Right ventricle myocardium inferior (tissue), 1 donor: Measurements from ENCODE around the gene DYNLT2. TPM values are rescaled to one million over a fixed set of nuclear protein-coding genes. Genes with fewer than 3 reads are reported as not detected.

Experiments
- ATAC-seq: fragments of 200-7000 bp; cut with Tn5 transposase; one replicate; pipeline ENCODE4 v1.9.1; 2020; ENCODE audit warnings: mild to moderate bottlenecking, moderate library complexity
- DNase-seq: peaks from one replicate; pipeline ENCODE4 v3.0.0; 2021; ENCODE audit errors: missing footprints
- intact Hi-C: fragments of 100-400 bp; cut with DNase I; formaldehyde crosslinking; loops from one replicate; pipeline ENCODE4 v1.11.0; 2022
- total RNA-seq: library from RNA; stranded (reverse); fragmentation: NEBNext Ultra II Directional; extraction: Animal tissue kit (Norgen Biotek cat#: 25700); gene quantifications from one replicate; pipeline ENCODE4 v1.2.1, GENCODE V29; 2021
- donor health status: DM: no; HTN: yes; CAD: no; lungs with severe emphysema.

Gene DYNLT2
- total RNA-seq, 1 donor from 2014 or later, result 0.41 TPM

DNA sequence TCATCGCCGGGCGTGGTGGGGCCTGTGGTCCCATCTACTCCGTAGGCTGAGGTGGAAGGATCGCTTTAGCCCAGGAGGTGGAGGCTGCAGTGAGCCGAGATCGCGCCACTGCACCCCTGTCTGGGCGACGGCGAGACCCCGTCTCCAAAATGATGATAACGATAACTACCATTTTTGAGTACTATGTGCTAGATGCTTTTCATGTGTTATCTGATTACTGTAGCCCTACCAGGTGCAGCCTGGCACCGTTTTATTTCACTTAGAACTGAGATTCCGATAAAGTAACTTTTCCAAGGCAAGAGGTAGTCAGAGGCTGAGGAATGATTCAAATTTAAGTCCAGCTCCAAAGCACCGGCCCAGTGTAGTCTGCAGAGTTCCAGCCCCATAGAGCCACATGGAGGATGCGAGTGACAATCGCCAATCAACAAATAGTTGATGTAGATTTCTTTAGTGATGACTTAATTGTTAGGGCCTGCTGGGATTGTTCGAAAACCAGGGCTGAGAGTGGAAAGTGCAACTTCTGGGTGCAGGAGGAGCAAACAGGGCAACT, 777 bp upstream of the DYNLT2 start:
- ATAC-seq (no peak), DNase-seq (no peak)
- intact Hi-C loops, result loop anchor here (5.0 kb wide), 1 partner anchor 50 kb away; the partner anchor contains the start of genes C6orf120 and WDR27

DNA sequence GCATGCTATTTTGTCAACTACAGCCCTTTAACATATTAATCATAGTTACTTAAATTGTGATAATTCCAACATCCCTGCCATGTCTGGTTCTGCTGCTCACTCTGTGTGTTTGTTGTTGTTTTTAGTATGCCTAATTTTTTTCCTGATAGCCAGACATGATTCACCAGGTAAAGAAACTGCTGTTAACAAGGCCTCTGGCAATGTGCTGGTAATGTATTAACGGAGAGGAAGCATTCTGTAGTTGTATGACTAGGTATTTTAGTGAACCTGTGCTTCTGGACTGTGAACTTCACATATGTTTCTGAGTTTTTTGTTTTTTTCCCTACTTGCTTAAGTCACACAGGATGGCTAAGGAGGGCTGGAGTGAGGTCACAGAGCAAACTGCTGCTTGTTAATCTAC, 4.8 kb downstream of the DYNLT2 start:
- no peak for ATAC-seq
- intact Hi-C loops, result no loop called here
- DNase-seq, result no peak

DNA sequence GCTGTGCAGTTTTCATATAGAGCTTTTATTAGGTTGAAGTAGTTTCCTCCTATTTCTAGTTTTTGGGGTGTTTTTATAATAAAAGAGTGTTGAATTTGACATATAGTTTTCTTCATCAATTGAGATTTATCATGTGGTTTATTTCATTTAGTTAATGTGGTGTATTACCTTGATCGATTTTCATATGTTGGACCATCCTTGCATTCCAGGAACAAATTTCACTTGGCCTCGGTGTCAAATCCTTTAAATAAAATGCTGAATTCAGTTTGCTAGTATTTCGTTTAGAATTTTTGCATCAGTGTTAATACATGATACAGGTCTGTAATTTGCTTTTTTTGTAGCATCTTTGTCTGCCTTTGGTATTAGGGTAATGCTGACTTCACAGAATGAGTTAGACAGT, 6.0 kb downstream of the DYNLT2 start:
- intact Hi-C loops, result no loop called here
- DNase-seq (no peak), ATAC-seq (no peak)

DNA sequence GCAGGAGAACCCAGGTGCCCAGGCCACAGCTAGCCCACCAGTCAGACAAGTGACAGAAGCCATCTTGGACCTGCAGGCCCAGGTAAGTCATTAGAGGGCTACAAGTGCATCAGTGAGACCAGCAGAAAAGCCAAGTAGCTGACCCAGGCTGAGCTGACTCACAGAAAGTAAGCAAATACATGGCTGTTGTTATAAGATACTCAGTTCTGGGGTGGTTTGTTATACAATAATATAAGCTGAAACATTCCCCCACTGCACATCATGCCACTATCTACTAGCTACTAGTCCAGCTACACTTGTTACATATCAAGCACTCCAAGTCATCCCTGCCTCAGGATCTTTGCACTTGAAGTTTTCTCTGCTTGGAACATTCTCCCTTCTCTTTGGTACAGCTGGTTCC, 10.0 kb downstream of the DYNLT2 start:
- intact Hi-C loops, result no loop called here
- ATAC-seq, result no peak
- DNase-seq, result no peak

DNA sequence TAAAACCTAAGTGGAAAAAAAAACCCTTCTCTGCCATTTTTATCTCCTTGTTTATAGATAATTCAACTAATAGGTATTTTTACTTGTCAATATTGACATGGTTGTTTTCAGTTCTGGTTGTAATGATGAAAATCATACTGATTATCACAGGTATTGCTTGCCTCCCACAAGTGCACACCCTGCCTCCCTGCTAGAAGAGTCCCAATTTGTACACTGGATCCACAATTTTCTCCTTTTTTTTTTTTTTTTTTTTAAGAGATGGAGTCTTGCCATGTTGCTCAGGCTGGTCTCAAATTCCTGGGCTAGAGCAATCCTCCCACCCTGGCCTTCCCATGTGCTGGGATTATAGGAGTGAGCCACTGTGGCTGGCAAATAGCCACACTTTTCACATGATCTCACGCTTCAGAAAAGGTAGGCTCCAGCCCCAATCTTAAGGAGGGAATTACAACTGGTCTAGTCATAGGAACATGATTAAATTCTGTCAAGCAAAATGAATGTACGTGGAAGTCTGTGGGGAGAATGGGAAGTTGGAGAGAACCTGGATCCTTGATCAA, 12.3 kb downstream of the DYNLT2 start:
- intact Hi-C loops, result no loop called here
- ATAC-seq (no peak), DNase-seq (no peak)

DNA sequence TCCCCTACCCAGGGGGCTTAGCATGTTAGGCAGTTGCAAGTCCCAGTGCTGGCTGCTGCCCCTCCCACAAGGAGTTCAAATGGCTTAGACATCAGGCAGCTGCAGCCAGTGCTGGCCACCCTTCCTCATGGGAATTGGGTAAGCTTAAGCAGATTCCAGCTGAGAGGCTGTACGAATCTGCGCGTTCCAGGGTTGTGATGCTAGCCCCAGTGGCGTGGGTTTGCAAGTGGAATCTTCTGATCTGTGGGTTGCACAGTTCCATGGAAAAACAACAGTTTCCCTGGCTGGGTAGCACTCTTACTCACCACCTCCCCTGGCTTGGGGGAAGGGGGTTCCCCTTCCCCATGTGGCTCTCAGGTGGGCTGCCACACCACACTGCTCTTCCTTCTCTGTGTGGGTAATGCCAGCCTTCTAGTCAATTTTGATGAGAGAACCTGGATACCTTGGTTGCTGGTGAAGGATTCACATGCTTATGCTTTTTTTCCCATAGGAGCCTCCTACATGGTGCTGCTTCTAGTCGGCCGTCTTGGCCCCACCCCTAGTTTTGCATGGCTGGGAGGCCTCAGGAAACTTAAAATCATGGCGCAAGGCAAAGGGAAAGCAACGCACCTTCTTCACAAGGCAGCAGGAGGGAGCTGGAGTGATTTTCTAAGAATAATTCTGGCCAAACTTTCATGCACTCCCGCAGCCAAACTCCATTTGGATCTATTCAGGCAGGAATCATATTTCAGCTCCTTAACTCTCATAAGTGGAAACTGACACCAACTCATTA, 13.0 kb downstream of the DYNLT2 start:
- intact Hi-C loops, result no loop called here
- ATAC-seq, result peak; percentile 50
- DNase-seq, result no peak

DNA sequence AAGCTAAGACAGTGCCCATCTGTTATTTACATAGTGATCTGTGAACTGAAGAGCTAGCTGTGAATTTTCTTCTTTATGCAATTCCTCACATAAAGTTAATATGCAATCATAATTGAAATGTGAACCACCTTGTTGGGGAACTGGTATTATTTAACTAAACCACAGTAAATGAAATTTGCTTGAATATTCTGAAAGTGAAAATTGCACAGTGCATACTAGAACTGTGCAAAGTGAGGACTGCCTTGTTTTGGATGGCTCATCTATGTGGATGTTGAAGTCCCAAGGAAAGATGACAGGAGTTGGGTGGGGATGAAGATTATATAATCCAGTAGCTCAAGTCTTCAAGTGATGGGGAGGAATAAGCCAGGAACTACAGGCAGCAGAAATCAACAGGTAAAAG, 21.4 kb downstream of the DYNLT2 start:
- intact Hi-C loops, result no loop called here
- DNase-seq, result no peak

DNA sequence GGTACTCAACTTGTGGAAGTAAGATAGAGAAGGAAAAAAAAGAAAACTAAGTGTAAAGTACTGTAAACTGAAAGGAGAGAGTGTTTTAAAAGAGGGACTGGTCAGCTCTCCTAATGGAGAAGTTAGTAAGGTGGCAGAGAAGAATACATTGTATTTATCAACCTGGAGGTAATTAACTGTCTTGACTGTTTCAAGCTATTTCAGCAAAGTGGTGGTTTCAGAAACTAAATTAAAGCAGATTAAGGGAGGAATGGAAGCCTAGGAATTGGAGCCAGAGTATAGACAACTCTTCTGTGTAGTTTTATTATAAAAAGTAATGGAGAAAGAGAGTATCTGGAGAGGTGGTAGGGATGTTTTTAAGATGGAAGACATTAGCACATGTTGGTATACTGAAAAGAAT, 24.4 kb downstream of the DYNLT2 start:
- DNase-seq, result no peak
- intact Hi-C loops, result no loop called here
- no peak for ATAC-seq

More for the DNA sequence above, 21.4 kb downstream of the DYNLT2 start:
- ATAC-seq, result no peak

DNA sequence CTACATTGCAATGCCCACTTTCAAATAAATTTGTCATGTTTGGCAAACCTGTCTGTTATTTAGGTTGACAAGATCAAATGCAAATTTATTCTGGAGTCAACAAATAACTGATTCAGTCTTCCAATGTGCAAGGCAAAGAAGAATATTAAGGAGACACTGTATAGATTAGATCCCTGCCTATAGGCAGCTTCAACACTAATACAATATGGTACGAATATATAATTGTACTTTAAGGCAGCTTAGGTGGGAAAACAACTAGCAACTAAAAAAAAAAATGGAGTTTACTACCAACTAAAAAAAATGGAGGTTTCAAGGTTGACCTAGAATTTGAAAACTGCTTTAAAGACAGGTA, 25.3 kb downstream of the DYNLT2 start:
- ATAC-seq (no peak), DNase-seq (no peak)
- intact Hi-C loops, result no loop called here

DNA sequence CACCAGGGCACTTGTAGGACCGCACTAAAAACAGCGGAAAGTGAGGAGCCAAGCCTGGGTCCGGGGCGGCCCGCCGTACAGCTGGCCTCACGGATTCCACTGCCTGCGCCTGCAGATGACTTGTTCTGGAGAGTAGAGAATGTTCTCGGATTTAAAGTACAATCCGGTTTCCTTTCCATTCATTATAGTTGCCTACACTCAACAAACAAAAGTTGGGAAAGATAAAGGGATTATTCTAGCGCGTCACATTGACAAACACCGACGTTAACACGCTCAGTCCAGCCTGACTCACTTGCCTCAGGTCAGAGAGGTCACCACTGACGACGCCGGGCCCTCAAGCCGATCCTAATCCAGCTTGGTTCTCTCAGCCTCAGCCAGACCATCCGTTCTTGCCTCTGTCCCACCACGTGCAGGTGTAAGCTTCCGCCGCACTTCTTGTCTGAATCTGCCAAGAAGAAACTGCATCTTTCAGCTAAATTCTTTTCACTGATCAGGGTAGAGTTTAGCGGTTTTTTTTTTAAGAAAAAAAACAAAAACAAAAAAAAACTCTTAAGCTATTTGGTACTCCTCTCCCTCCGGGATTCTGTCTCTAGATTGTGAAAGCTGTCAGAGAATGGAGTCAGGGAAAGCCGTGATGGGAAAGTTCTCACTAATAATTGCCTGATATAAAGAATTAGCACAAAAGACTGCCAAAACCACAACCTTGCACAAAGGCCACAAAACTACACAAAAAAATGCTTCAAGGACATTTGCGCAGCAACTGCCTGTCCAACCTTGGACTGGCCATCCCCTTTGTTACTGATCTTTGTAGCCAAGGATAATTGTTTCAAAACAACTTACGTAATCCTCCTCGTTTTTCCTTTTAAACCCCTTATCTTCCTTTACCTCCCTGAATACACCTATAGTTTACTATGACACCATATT, 26.0 kb downstream of the DYNLT2 start:
- intact Hi-C loops, result loop anchor here (2.0 kb wide), 1 partner anchor 25 kb away; the partner anchor contains the start of genes DYNLT2 and ERMARD
- ATAC-seq (peak; percentile 38), DNase-seq (no peak)

DNA sequence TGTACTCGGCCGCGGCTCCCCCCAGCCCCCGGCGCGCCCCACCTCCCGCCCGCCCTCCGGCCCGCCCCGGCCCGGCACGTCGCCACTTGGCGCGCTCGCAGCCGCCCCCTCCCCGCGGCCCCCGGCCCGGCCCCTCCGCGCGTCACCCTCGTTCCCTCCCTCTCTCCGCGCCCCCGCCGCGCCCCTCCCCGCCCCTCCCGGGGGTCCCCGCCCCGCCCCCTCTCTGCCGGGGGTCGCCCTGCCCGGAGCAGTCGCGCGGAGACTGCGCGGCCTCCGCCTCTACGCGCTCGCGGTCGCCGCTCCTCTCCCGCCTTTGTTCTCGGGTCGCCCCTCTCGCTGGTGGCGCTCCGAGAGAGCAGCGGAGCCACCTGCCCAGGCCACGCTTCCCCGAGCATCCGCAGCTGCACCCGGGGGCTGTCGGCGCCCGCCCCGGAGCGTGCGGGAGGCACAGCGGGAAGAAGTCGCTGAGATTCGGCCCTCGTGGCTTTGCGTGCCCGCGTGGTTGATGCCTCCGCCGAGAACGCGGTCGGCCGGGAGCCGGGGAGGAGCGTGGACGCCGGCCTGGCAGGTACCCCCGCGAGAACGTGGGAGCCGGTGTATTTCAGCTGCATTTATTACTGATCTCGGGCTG, 26.8 kb downstream of the DYNLT2 start, which contains the start of gene PHF10:
PHF10 (minus strand) TSS at position 7 of the 631 bp plus-strand sequence. CDS start 569 bp downstream, outside the sequence.
- intact Hi-C loops, result loop anchor here (2.0 kb wide), 1 partner anchor 26 kb away; the partner anchor contains the start of genes DYNLT2 and ERMARD
- ATAC-seq (peak; percentile 45), DNase-seq (peak; percentile 74)

DNA sequence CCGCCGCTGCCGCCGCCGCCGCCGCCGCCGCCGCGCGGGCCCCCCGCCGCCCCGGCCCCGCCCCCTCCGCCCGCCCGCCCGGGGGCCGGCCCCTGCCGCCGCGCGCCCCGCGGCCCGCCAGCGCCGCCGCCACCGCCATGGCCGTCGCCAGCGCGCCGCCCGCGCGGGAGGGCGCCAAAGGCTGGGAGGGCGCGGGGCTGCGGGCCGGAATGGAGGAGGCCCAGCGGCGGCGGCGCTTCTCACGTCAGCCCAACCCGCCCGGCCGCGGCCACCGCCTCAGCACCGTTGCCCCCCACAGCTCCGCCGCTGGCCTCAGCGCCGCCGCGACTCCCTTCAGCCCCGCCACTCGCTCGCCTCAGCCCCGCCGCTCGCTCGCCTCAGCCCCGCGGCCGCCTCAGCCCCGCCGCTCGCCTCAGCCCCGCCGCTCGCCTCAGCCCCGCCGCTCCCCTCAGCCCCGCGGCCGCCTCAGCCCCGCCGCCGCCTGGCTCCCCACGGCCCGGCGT, 27.3 kb downstream of the DYNLT2 start:
- DNase-seq (peak; percentile 77), ATAC-seq (peak; percentile 20)
- intact Hi-C loops, result loop anchor here (2.0 kb wide), 1 partner anchor 27 kb away; the partner anchor contains the start of genes DYNLT2 and ERMARD

DNA sequence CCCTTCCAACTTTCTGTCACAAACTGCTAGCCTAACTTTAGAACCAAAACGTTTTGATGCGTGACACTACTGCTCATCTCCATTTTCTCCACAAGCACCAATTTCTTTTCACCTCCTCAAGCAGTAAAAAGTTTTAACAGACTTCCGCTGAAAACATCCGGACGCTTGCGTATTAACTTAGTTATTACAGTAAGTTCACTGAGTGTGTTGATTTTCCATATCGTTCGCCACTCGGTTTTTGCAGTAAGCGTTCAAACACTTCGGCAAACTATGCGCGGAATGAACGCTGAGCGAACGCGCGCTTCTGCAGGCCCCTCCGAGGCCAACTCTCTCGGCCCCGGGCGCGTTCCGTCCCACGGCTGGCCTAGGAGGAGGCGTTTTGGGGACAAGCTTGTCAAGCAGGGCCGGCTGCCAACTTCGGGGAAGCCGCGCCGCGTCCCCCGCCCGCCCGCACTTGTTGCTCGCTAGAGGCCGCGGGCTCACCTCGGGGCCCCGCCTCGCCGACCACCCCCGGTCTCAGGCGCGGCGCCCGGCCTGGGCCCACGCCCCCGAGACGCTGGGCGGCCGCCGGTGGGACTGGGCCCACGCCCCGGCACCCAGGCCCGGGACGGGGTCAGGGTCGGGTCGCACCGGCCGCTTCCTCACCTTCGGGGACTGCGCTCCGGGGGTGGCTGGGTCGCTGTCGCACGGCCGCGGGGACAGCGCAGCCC, 28.0 kb downstream of the DYNLT2 start:
- peak; percentile 77 for ATAC-seq
- peak; percentile 91 for DNase-seq
- intact Hi-C loops, result no loop called here

DNA sequence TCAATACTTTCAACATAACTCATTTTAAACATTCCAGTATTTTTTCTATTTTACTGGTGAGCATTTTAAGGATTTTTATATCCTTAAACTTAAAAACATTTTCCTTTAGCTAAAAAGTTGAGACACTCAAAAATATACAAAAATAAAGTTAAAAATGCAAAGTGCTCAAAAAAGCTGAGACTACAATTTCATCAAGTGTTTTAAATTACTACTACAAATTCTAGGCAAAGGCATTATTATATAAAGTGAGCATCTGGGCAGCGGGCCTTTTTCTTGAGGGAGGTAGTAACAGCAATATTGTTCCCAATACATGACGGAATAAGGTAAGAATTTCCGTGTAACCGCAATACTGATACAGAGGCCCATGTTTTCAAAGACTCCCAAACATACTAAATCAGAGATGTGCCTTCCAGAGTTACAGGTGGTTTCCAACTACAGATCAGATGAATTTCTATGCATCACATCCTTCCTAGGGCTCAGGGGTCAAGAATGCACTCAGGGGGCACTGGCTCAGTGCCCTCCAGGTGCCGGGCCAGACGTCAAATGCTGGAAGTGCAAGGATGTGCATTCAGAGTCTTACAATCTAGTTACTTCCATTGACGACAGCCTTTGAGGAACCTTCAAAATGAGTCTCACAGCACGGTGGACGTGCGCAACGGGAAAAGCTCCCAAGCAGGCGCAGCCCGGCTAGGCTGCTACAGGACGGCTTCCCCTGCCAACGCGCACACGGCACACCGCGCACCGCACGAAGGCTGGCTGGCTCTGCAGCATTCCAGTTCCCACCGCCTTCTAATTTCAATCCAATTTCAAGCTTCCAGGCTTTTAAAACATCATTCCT, 28.8 kb downstream of the DYNLT2 start:
- ATAC-seq (peak; percentile 68), DNase-seq (peak; percentile 77)
- intact Hi-C loops, result no loop called here

DNA sequence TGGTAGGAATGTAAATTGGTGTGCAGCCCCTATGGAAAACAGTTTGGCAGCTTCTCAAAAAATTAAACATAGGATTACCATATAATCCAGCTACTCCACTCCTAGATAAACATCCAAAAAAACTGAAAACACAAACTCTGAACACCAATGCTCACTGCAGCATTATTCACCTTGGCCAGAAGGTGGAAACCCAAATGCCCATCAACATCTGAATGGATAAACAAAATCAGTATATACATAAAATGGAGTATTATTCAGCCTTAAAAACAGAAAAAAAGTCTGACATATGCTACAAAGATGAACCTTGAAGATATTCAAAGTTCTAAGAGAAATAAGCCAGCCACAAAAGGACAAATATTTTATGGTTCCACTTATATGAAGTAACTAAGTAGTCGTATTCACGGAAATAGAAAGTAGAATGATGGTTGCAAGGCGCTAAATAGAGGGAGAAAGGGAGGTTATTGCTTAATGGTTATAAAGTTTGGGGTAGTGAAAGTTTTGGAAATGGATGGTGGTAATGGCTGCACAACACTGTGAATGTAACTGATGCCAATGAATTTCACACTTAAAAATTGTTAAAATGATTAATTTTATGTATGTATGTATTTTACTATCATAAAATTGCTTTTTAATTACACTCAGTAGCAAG, 31.0 kb downstream of the DYNLT2 start:
- DNase-seq (no peak), ATAC-seq (no peak)
- intact Hi-C loops, result no loop called here

DNA sequence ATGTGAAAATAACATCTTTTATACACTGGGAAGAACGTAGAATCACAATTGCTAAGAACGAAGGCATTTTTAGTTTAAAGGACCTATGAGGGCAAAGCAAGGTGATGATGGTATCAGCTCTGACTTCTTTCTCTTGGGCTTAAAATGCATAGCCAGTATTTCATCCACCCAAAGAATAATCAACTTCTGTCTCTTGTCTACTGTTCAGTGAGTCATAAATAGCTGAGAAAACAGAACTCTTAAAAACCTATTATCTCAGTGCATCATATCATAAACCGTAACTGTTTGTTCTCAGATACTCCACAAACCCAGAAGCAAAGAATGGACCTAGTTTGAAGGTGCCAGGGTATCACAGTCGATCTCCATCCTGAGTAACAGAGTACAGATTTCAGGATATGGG, 32.3 kb downstream of the DYNLT2 start:
- DNase-seq, result no peak
- intact Hi-C loops, result no loop called here
- ATAC-seq, result no peak
